Activated T-helper 1 cell treated with anti-CD3 and anti-CD28 coated beads, Interleukin-12 subunit alpha, Interleukin-12 subunit beta, Interleukin-2, Interleukin-4 antibody, amounts not matched to agents 30 ng/mL and 10 ng/mL and 1 ng/mL, durations not matched to agents 14 hours and 24 hours and 36 hours (primary cell): ENCODE data around the gene PBX4. TPM values are rescaled to one million over a fixed set of nuclear protein-coding genes. Genes with fewer than 3 reads are reported as not detected.
"Not testable (repeated sequence)": the region's sequence is repeated elsewhere in the genome, so short reads cannot be mapped to it uniquely, and the experiment has no call there.

ENCODE experiments used
- DNase-seq: peaks from one replicate; pipeline ENCODE4 v3.0.0; 2021; ENCODE audit warnings: low spot score
- H3K27ac Mint-ChIP-seq: one replicate; pipeline ENCODE4 v1.8.0; 2021; ENCODE audit warnings: mild to moderate bottlenecking, mixed read lengths
- H3K27me3 Mint-ChIP-seq: one replicate; pipeline ENCODE4 v1.8.0; 2022; ENCODE audit warnings: mild to moderate bottlenecking, moderate library complexity, mixed read lengths; ENCODE audit not compliant: insufficient read depth
- H3K36me3 Mint-ChIP-seq: one replicate; pipeline ENCODE4 v1.8.0; 2021; ENCODE audit warnings: low read depth, mixed read lengths
- H3K4me1 Mint-ChIP-seq: one replicate; pipeline ENCODE4 v1.8.0; 2021; ENCODE audit warnings: low read depth, mixed read lengths
- H3K4me3 Mint-ChIP-seq: one replicate; pipeline ENCODE4 v1.8.0; 2021; ENCODE audit warnings: mild to moderate bottlenecking, moderate library complexity, mixed read lengths
- H3K9me3 Mint-ChIP-seq: one replicate; pipeline ENCODE4 v1.8.0; 2021; ENCODE audit warnings: mixed read lengths
- intact Hi-C: fragments of 100-400 bp; cut with micrococcal nuclease; formaldehyde crosslinking; loops from one replicate; pipeline ENCODE4 v1.15.1; 2024
- total RNA-seq: library from RNA; stranded (reverse); gene quantifications from 2 replicates; pipeline ENCODE4 v1.2.3, GENCODE V29; 2022

The PBX4 gene
- 28.0 and 29.6 TPM in 2 replicates for total RNA-seq

DNA sequence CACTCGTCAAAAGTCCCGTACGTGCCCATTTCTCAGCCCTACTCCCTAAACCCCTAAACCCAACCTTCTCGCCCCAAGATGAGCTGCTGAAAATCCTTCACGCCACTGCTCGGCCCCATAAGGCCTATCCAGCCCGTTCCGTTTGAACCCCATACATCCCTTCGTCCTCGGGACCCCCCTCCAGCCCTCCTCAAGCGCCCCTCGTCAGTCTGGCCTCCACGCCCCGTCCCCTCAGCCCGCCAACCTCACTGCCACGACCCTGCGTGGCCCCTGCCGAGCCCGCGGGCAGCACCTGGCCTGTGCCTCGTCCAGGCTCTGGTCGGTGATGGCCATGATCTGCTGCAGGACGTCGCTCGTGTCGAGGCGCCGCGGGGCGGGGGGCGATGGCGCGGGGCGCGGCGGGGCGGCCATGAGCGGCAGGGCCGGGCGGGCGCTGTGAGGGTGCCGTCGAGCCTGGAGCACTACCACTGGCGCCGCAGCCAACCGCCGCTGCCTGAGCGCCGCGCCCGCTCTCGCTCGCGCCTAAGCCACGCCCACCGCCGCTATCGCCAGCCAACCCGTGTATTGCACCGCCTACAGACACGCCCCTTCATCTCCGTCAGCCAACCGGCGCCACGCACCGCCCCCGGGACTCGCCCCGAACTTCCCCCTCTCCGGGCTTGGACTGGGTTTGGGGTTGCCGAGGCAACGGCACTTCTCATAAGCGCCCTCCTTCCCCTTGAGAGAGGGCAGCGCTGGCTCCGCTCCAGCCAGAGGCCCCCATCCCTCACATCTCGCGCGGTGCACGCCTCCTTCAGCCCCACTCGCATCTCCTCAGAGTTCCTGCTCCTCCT lies at the start of gene PBX4:
PBX4 (minus strand) TSS at position 469 of the 833 bp plus-strand sequence; CDS start at position 411, 58 bp downstream.
- Mint-ChIP-seq H3K36me3 (peaks cover 23% of the 10 kb centered on the region), H3K27me3 (no peaks in the 10 kb centered on the region)

DNA sequence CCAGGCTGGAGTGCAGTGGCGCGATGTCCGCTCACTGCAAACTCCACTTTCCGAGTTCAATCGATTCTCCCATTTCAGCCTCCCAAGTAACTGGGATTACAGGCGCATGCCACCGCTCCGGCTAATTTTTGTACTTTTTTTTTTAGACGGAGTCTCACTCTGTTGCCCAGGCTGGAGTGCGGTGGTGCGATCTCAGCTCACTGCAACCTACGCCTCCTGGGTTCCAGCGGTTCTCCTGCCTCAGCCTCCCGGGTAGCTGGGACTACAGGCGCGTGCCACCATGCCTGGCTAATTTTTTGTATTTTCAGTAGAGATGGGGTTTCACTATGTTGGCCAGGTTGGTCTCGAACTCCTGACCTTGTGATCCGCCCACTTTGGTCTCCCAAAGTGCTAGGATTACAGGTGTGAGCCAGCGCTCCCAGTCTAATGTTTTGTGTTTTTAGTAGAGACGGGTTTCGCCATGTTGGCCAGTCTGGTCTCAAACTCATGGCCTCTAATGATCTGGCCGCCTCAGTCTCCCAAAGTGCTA lies 47.0 kb upstream of the PBX4 start:
- not testable (repeated sequence) for H3K4me3 Mint-ChIP-seq, H3K27me3 Mint-ChIP-seq, DNase-seq, H3K9me3 Mint-ChIP-seq
- Mint-ChIP-seq H3K36me3 (peaks cover 30% of the 10 kb centered on the region), H3K27ac (peak overlapping the region; percentile 40), H3K4me1 (peaks cover 38% of the 10 kb centered on the region)
- intact Hi-C loops: loop anchor here (5.0 to 10.0 kb wide), 3 partner anchors 473 to 1357 kb away; partner anchors contain the start of genes BORCS8, RFXANK, ZNF430 and ZNF486

More for the DNA sequence above, at the start of gene PBX4:
- Mint-ChIP-seq H3K4me3 (peak within 1 kb of the TSS; percentile 88), H3K9me3 (no peaks in the 10 kb centered on the region), H3K4me1 (peaks cover 48% of the 10 kb centered on the region), H3K27ac (peak within 1 kb of the TSS; percentile 95)
- intact Hi-C loops: loop anchor here (1.0 to 5.0 kb wide), 8 partner anchors 9 to 296 kb away; partner anchors contain the start of genes ATP13A1, GMIP, MAU2 and SUGP1
- peak; percentile 99 for DNase-seq

GRCh38 chr19:19663256-19664120 lies 45.0 kb upstream of the PBX4 start, which contains the start of gene ATP13A1:
ATP13A1 (minus strand) TSS chr19:19663676; CDS start chr19:19663666, 10 bp downstream.
- intact Hi-C loops: loop anchor here (1.0 to 10.0 kb wide), 9 partner anchors 20 to 1113 kb away; partner anchors contain the start of genes GATAD2A, GMIP, PBX4 and ZNF486
- peak within 1 kb of the TSS; percentile 91 for H3K4me3 Mint-ChIP-seq
- H3K27ac Mint-ChIP-seq: peak within 1 kb of the TSS; percentile 98
- DNase-seq: peak; percentile 93
- peaks cover 28% of the 10 kb centered on the region for H3K4me1 Mint-ChIP-seq
- peaks cover 28% of the 10 kb centered on the region for H3K36me3 Mint-ChIP-seq
- H3K27me3 Mint-ChIP-seq: no peaks in the 10 kb centered on the region
- no peaks in the 10 kb centered on the region for H3K9me3 Mint-ChIP-seq

DNA sequence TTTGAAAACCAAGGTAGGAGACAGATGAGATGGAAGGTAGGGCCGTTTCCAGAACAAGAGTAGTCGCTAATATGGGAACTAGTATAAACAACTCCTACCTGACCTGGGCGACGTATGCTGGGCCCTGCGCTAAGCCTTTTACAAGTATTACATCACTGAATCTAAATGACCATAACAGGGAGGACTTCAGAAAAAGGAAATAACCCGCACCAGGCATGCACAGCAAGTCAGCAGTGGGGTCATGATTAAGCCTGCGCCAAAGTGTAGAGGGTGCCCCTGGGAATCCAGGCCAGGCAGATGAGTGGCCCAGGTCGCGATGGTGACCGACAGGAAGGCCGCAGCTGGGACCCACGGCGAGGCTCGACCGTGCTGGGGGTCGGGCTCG lies 44.4 kb upstream of the PBX4 start:
- peak overlapping the region; percentile 91 for H3K4me3 Mint-ChIP-seq
- peaks cover 31% of the 10 kb centered on the region for H3K36me3 Mint-ChIP-seq
- no peak for DNase-seq
- intact Hi-C loops: loop anchor here (1.0 to 10.0 kb wide), 9 partner anchors 20 to 1113 kb away; partner anchors contain the start of genes GATAD2A, GMIP, PBX4 and ZNF486
- H3K27ac Mint-ChIP-seq: peak overlapping the region; percentile 95
- H3K4me1 Mint-ChIP-seq: peaks cover 22% of the 10 kb centered on the region
- H3K27me3 Mint-ChIP-seq: no peaks in the 10 kb centered on the region
- H3K9me3 Mint-ChIP-seq: no peaks in the 10 kb centered on the region

GRCh38 chr19:19662344-19662743 lies 43.9 kb upstream of the PBX4 start:
- no peak for DNase-seq
- peaks cover 33% of the 10 kb centered on the region for H3K36me3 Mint-ChIP-seq
- H3K27ac Mint-ChIP-seq: peak overlapping the region; percentile 95
- no peaks in the 10 kb centered on the region for H3K9me3 Mint-ChIP-seq
- intact Hi-C loops: loop anchor here (2.0 to 10.0 kb wide), 2 partner anchors 72 to 502 kb away; partner anchors contain the start of gene ZNF486
- no peaks in the 10 kb centered on the region for H3K27me3 Mint-ChIP-seq
- peaks cover 21% of the 10 kb centered on the region for H3K4me1 Mint-ChIP-seq
- peak overlapping the region; percentile 91 for H3K4me3 Mint-ChIP-seq

DNA sequence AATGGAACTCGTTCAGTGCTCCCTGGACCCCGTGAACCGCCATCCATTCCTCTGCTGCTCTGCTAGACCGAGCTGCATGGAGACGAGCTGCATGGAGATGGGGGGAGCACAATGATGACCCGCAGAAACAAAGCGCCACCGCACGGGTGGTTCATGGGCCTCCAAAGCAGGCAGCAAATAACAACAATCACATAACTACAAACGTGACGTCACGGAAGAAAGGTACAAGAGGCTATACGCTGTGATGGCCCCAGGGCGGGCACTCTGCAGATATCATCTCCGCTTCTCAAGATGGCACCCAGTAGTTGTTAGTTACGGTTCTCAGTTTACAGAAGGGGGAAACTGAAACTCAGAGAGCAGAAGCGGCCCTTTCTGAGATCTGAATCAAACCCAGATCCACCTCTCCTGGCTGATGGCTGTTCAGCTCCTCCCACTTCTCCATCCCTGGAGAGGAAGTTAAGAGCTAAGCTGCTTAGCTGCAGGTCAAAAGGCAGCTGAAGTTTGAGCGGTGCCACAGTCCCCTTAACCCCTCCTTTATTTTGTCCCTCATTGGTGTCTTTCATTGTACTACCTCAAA lies 43.3 kb upstream of the PBX4 start:
- Mint-ChIP-seq H3K27me3 (no peaks in the 10 kb centered on the region), H3K4me3 (peak overlapping the region; percentile 91), H3K9me3 (no peaks in the 10 kb centered on the region), H3K36me3 (peaks cover 36% of the 10 kb centered on the region), H3K27ac (peak overlapping the region; percentile 95), H3K4me1 (peaks cover 21% of the 10 kb centered on the region)
- peak; percentile 38 for DNase-seq
- intact Hi-C loops: loop anchor here (2.0 to 10.0 kb wide), 2 partner anchors 71 to 503 kb away; partner anchors contain the start of gene ZNF486

DNA sequence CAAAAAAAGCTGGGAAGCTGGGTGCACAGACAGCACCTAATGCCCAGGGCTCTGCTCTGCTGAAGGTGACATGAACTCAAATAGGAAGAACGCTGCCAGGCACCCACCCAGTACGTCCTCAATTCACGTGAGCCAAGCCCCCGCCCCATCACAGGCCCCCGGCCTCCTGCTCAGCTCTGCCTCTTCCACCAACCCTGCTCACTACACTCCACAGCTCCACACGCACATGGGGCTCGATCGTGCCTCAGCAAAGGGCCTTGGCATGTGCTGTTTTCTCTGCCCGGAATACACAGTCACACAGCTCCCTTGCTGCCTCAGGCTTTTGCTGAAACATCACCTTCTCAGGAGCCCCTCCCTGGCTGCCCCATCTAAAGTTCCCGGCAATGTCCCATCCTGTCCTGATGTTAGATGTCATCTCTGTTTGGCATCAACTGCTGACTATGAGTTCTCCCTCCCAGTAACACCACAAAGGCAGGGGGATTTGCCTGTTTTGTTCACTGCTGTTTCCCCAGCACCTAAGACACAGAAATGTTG lies 42.7 kb upstream of the PBX4 start:
- H3K9me3 Mint-ChIP-seq: no peaks in the 10 kb centered on the region
- peak overlapping the region; percentile 95 for H3K27ac Mint-ChIP-seq
- no peaks in the 10 kb centered on the region for H3K27me3 Mint-ChIP-seq
- H3K36me3 Mint-ChIP-seq: peaks cover 40% of the 10 kb centered on the region
- peaks cover 21% of the 10 kb centered on the region for H3K4me1 Mint-ChIP-seq
- intact Hi-C loops: loop anchor here (10.0 kb wide), 1 partner anchor 504 kb away; the partner anchor contains the start of gene ZNF486
- no peak for DNase-seq
- H3K4me3 Mint-ChIP-seq: peak overlapping the region; percentile 91

- Mint-ChIP-seq H3K9me3 (no peaks in the 10 kb centered on the region), H3K4me3 (no peak overlapping the region), H3K4me1 (peaks cover 21% of the 10 kb centered on the region), H3K36me3 (peaks cover 49% of the 10 kb centered on the region), H3K27ac (no peak overlapping the region), H3K27me3 (no peaks in the 10 kb centered on the region)
- DNase-seq: no peak
- intact Hi-C loops: loop anchor here (10.0 kb wide), 1 partner anchor 505 kb away; the partner anchor contains the start of gene ZNF486
Measured at GRCh38 chr19:19659646-19660245, 41.3 kb upstream of the PBX4 start.

- peaks cover 15% of the 10 kb centered on the region for H3K4me1 Mint-ChIP-seq
- intact Hi-C loops: no loop called here
Measured at GRCh38 chr19:19657397-19657783, 38.9 kb upstream of the PBX4 start.

GRCh38 chr19:19656451-19657396 lies 38.2 kb upstream of the PBX4 start:
- Mint-ChIP-seq H3K27ac (no peak overlapping the region), H3K9me3 (no peaks in the 10 kb centered on the region), H3K36me3 (peaks cover 56% of the 10 kb centered on the region), H3K4me1 (peaks cover 8% of the 10 kb centered on the region), H3K27me3 (no peaks in the 10 kb centered on the region), H3K4me3 (no peak overlapping the region)
- DNase-seq: no peak
- intact Hi-C loops: no loop called here

More at GRCh38 chr19:19657397-19657783, 38.9 kb upstream of the PBX4 start:
- H3K36me3 Mint-ChIP-seq: peaks cover 58% of the 10 kb centered on the region
- DNase-seq: no peak
- no peaks in the 10 kb centered on the region for H3K9me3 Mint-ChIP-seq
- H3K27ac Mint-ChIP-seq: no peak overlapping the region
- no peaks in the 10 kb centered on the region for H3K27me3 Mint-ChIP-seq
- no peak overlapping the region for H3K4me3 Mint-ChIP-seq
